ENCODE data around the gene SELENOO. TPM values are rescaled to one million over a fixed set of nuclear protein-coding genes. Genes with fewer than 3 reads are reported as not detected.

The SELENOO gene
- total and polyA plus RNA-seq, 2 of the 13 experiments (the other 11 are each of a cell fraction or from before 2014, with no cell fraction given), result 14.4 to 19.0 TPM

GRCh38 chr22:50171965-50172421, 28.8 kb upstream of the SELENOO start (continued):
- TF ChIP-seq BCLAF1 (IDR thresholded peaks at IDR 0.05) (no peak), BCL6 (CRISPR knock-in tag; IDR thresholded peaks at IDR 0.05) (peak; percentile 39; the same call in 1 of the 2 replicates), NAIF1 (CRISPR knock-in tag; IDR thresholded peaks at IDR 0.05; ENCODE audit: borderline replicate concordance) (no peak), RNF219 (CRISPR knock-in tag; IDR thresholded peaks at IDR 0.05) (no peak), ARID4A (CRISPR knock-in tag; IDR thresholded peaks at IDR 0.05; ENCODE audit: borderline replicate concordance) (no peak), SMARCC2 (IDR thresholded peaks at IDR 0.05) (no peak), NR2F2 (IDR thresholded peaks at IDR 0.05; ENCODE audit: borderline replicate concordance, low read depth) (no peak), ZNF225 (CRISPR knock-in tag; IDR thresholded peaks at IDR 0.05) (no peak), TBX3 (IDR thresholded peaks at IDR 0.05; ENCODE audit: borderline replicate concordance) (peak; percentile 53; the same call in 1 of the 2 replicates), MTERF4 (CRISPR knock-in tag; IDR thresholded peaks at IDR 0.05) (no peak), RAD21 (CRISPR knock-in tag; IDR thresholded peaks at IDR 0.05) (0 out of 2 replicates have a peak, but pooled peaks have one; percentile 14), ZBTB2 (CRISPR knock-in tag; IDR thresholded peaks at IDR 0.05; ENCODE audit: low read depth) (no peak), KDM5B (CRISPR knock-in tag; IDR thresholded peaks at IDR 0.05; ENCODE audit: borderline replicate concordance) (no peak; the same call in 1 of the 2 replicates), TARDBP (CRISPR knock-in tag; IDR thresholded peaks at IDR 0.05) (no peak), ZNF326 (CRISPR knock-in tag; IDR thresholded peaks at IDR 0.05; ENCODE audit: borderline replicate concordance) (no peak), NFRKB (IDR thresholded peaks at IDR 0.05) (no peak), MZF1 (CRISPR knock-in tag; IDR thresholded peaks at IDR 0.05; ENCODE audit: borderline replicate concordance) (no peak)

Measured in HepG2 (cell line).